Measurements from ENCODE around the gene TENT4A.

DNA sequence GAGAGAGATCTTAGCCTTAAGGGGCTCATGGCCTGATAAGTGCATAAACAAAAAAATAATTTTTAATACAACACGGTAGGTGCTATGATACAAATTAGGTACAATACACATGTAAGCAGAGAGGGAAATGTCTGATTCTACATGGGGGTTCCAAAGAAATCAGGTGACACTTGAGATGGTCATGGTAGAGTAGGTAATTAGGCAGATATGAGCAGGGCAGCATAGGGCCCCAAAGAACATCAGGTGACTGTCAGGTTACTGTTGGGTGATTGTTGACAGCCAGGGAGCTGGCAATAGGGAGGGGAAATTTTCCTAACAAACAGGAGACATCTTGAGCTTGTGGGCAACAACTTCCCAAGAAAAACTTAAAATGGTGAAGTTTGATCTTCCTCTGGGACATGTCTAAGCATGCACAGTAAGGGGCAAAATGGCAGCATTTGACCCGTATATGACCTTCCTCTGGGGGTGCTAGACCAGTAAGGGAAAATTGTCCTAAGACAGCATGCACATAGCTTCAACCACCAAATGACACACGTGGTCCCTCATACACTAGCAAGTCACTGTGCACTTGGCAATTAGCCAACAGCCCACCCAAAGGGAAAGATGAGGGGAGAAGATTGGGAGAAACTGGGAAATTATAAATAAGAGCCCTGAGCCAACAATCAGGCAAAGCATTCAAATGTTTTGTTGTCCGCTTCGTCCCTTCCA, 37.3 kb upstream of the TENT4A start:
- TF ChIP-seq, protein P1, sequence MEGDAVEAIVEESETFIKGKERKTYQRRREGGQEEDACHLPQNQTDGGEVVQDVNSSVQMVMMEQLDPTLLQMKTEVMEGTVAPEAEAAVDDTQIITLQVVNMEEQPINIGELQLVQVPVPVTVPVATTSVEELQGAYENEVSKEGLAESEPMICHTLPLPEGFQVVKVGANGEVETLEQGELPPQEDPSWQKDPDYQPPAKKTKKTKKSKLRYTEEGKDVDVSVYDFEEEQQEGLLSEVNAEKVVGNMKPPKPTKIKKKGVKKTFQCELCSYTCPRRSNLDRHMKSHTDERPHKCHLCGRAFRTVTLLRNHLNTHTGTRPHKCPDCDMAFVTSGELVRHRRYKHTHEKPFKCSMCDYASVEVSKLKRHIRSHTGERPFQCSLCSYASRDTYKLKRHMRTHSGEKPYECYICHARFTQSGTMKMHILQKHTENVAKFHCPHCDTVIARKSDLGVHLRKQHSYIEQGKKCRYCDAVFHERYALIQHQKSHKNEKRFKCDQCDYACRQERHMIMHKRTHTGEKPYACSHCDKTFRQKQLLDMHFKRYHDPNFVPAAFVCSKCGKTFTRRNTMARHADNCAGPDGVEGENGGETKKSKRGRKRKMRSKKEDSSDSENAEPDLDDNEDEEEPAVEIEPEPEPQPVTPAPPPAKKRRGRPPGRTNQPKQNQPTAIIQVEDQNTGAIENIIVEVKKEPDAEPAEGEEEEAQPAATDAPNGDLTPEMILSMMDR (IDR thresholded peaks at IDR 0.05), result no peak
- no peak for TF ChIP-seq POLR2A (IDR thresholded peaks at IDR 0.05)

Measured in right lobe of liver (tissue), 4 donors.